LNCAP (cell line): ENCODE results near the gene RUNX2.

Experiments used
- TF ChIP-seq, protein P1 (sequence below): fragments of 450-650 bp; IDR thresholded peaks from 2 replicates; pipeline ENCODE4 v1.5.1; 2017; ENCODE audit warnings: mild to moderate bottlenecking

RUNX2 gene

GRCh38 chr6:45558858-45559257 lies 230.7 kb downstream of the RUNX2 start:
- TF ChIP-seq, protein P1, sequence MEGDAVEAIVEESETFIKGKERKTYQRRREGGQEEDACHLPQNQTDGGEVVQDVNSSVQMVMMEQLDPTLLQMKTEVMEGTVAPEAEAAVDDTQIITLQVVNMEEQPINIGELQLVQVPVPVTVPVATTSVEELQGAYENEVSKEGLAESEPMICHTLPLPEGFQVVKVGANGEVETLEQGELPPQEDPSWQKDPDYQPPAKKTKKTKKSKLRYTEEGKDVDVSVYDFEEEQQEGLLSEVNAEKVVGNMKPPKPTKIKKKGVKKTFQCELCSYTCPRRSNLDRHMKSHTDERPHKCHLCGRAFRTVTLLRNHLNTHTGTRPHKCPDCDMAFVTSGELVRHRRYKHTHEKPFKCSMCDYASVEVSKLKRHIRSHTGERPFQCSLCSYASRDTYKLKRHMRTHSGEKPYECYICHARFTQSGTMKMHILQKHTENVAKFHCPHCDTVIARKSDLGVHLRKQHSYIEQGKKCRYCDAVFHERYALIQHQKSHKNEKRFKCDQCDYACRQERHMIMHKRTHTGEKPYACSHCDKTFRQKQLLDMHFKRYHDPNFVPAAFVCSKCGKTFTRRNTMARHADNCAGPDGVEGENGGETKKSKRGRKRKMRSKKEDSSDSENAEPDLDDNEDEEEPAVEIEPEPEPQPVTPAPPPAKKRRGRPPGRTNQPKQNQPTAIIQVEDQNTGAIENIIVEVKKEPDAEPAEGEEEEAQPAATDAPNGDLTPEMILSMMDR, result no peak

DNA sequence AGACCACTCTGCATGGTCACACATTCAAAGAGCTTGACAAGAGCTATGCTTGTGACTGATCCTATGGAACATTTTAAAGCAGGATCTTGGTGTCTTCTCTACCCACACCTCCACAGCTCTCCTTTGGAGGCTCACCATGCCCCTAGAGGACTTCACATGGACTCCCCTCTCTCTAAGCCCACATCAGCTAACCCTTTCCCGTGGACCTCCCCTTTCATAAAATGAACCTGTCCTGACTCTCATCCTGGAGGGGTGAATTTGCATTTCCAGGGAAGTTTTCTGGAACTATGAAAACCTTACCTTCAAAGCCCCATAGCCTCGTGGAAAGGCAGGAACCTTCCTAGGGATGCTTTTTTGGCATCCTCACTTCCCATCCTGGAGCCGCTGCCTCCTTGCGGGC lies 234.0 kb downstream of the RUNX2 start:
- TF ChIP-seq, protein P1, result no peak

- TF ChIP-seq, protein P1, result no peak
These were observed 234.9 kb downstream of the RUNX2 start for GRCh38 chr6:45563041-45563440.

- TF ChIP-seq, protein P1, result no peak
These were observed 235.7 kb downstream of the RUNX2 start for GRCh38 chr6:45563844-45564243.

GRCh38 chr6:45566882-45567281 lies 238.8 kb downstream of the RUNX2 start:
- TF ChIP-seq, protein P1, result no peak

DNA sequence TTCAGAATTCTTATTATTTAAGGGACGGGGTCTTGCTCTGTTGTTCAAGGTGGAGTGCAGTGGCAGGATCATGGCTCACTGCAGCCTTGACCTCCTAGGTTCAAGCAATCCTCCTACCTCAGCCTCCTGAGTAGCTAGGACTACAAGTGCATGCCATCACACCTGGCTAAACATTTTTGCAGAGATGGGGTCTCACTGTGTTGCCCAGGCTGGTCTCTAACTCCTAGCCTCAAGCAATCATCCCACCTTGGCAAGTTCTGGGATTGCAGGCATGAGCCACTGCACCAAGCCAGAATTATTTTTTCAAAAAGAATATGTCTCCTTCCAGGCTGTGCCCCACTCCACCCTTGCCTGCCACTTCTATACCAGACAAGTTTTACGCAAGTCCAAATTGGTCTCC lies 239.7 kb downstream of the RUNX2 start:
- TF ChIP-seq, protein P1, result no peak

DNA sequence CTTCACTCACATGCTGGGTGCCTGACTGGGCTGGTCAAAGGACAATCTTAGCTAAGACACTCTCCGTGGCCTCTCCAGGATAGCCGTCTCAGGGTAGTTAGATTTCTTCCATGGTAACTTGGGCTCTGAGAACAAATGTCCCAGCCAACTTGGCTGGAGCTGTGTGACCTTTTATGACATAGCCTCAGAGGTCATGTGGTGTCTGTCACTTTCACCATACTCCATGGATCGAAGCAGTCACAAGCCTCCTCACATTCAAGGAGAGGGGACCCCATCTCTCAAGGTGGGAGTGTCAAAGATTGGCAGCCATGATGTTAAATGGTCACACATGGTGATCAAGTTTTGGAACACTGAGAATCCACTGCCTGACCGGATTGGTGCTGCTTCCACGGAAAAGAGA lies 240.5 kb downstream of the RUNX2 start:
- TF ChIP-seq, protein P1, result no peak

- TF ChIP-seq, protein P1, result no peak
These were observed 241.2 kb downstream of the RUNX2 start for GRCh38 chr6:45569210-45569945.
